ENCODE data around the gene NPAS3.

GRCh38 chr14:33035416-33036194, 96.9 kb downstream of the NPAS3 start:
- TF ChIP-seq POLR2AphosphoS5 (IDR thresholded peaks at IDR 0.05; ENCODE audit: low read depth, low read length) (no peak), SIN3A (IDR thresholded peaks at IDR 0.05; ENCODE audit: borderline replicate concordance, insufficient read depth, low read length) (no peak), REST (IDR thresholded peaks at IDR 0.05; ENCODE audit: insufficient read depth in 1 of 2, low read depth in 2 of 2, low read length in 2 of 2) (no peak), FOXP2 (optimal IDR thresholded peaks at IDR 0.05; ENCODE audit: borderline replicate concordance, extremely low read depth, extremely low read length, insufficient read depth) (no peak), TAF1 (IDR thresholded peaks at IDR 0.05; ENCODE audit: borderline replicate concordance, insufficient read depth, low read length) (no peak)

Data from PFSK-1 (cell line).